ENCODE measurements around the gene ZNF292. TPM values are rescaled to one million over a fixed set of nuclear protein-coding genes. Genes with fewer than 3 reads are reported as not detected.

ZNF292 gene
- total RNA-seq, 1 experiment from 2014 or later = 32.2 TPM

GRCh38 chr6:87171938-87172633, 16.7 kb downstream of the ZNF292 start:
- H3K4me3 Mint-ChIP-seq (ENCODE audit: unreplicated experiment) = no peak overlapping the region
- Histone ChIP-seq H3K4me3 (ENCODE audit: low read depth, low read length) (no peak overlapping the region), H3K4me1 (0 out of 2 replicates have a peak, but pooled peaks cover 7% of the 10 kb centered on the region), H3K9me3 (no peaks in the 10 kb centered on the region), H3K36me3 (ENCODE audit: control insufficient read depth, insufficient read depth, low read length) (no peaks in the 10 kb centered on the region), H3K27me3 (replicated peaks; ENCODE audit: control insufficient read depth, insufficient read depth, low read length) (no peaks in the 10 kb centered on the region)
- no peak overlapping the region for H3K27ac Mint-ChIP-seq (ENCODE audit: unreplicated experiment)
- no peaks in the 10 kb centered on the region for H3K27me3 Mint-ChIP-seq (ENCODE audit: insufficient read depth, unreplicated experiment)
- POLR2A ChIA-PET = no interaction called here
- no peaks in the 10 kb centered on the region for H3K9me3 Mint-ChIP-seq (ENCODE audit: unreplicated experiment)
- no peaks in the 10 kb centered on the region for H3K36me3 Mint-ChIP-seq (ENCODE audit: insufficient read depth, unreplicated experiment)
- DNase-seq = no peak
- intact Hi-C loops (cut with micrococcal nuclease; ENCODE audit: unreplicated experiment) = no loop called here
- TF ChIP-seq CTCF (IDR thresholded peaks at IDR 0.05; ENCODE audit: insufficient read depth in 1 of 2, low read depth in 1 of 2, low read length in 1 of 2, severe bottlenecking in 1 of 2, unreplicated experiment in 1 of 2) = no peak
- no peaks in the 10 kb centered on the region for H3K4me1 Mint-ChIP-seq (ENCODE audit: low read depth, unreplicated experiment)
- CTCF ChIA-PET = no interaction called here
- no TSS peak for BruUV-seq (replicated peaks)

GRCh38 chr6:87174078-87174579, 18.8 kb downstream of the ZNF292 start:
- intact Hi-C loops (cut with micrococcal nuclease; ENCODE audit: unreplicated experiment) = no loop called here
- ChIA-PET POLR2A (no interaction called here), CTCF (no interaction called here)
- no TSS peak for BruUV-seq (replicated peaks)
- H3K27me3 ChIP-seq (replicated peaks; ENCODE audit: control insufficient read depth, insufficient read depth, low read length) = no peaks in the 10 kb centered on the region
- no peaks in the 10 kb centered on the region for H3K9me3 ChIP-seq
- DNase-seq = no peak
- no peaks in the 10 kb centered on the region for H3K36me3 Mint-ChIP-seq (ENCODE audit: insufficient read depth, unreplicated experiment)
- H3K4me1 Mint-ChIP-seq (ENCODE audit: low read depth, unreplicated experiment) = no peaks in the 10 kb centered on the region
- no peaks in the 10 kb centered on the region for H3K27me3 Mint-ChIP-seq (ENCODE audit: insufficient read depth, unreplicated experiment)
- H3K4me1 ChIP-seq = 0 out of 2 replicates have a peak, but pooled peaks cover 7% of the 10 kb centered on the region
- no peaks in the 10 kb centered on the region for H3K36me3 ChIP-seq (ENCODE audit: control insufficient read depth, insufficient read depth, low read length)
- H3K4me3 Mint-ChIP-seq (ENCODE audit: unreplicated experiment) = no peak overlapping the region
- TF ChIP-seq CTCF (IDR thresholded peaks at IDR 0.05; ENCODE audit: insufficient read depth in 1 of 2, low read depth in 1 of 2, low read length in 1 of 2, severe bottlenecking in 1 of 2, unreplicated experiment in 1 of 2) = no peak
- H3K9me3 Mint-ChIP-seq (ENCODE audit: unreplicated experiment) = no peaks in the 10 kb centered on the region
- H3K27ac Mint-ChIP-seq (ENCODE audit: unreplicated experiment) = no peak overlapping the region
- H3K4me3 ChIP-seq (ENCODE audit: low read depth, low read length) = no peak overlapping the region

GRCh38 chr6:87176493-87176892, 21.1 kb downstream of the ZNF292 start:
- no peaks in the 10 kb centered on the region for H3K9me3 Mint-ChIP-seq (ENCODE audit: unreplicated experiment)
- no peaks in the 10 kb centered on the region for H3K4me1 Mint-ChIP-seq (ENCODE audit: low read depth, unreplicated experiment)
- no peak overlapping the region for H3K4me3 Mint-ChIP-seq (ENCODE audit: unreplicated experiment)
- Histone ChIP-seq H3K27me3 (replicated peaks; ENCODE audit: control insufficient read depth, insufficient read depth, low read length) (no peaks in the 10 kb centered on the region), H3K9me3 (no peaks in the 10 kb centered on the region), H3K4me1 (no peaks in the 10 kb centered on the region), H3K4me3 (ENCODE audit: low read depth, low read length) (no peak overlapping the region), H3K36me3 (ENCODE audit: control insufficient read depth, insufficient read depth, low read length) (no peaks in the 10 kb centered on the region)
- BruUV-seq (replicated peaks) = no TSS peak
- ChIA-PET POLR2A (no interaction called here), CTCF (no interaction called here)
- no peaks in the 10 kb centered on the region for H3K27me3 Mint-ChIP-seq (ENCODE audit: insufficient read depth, unreplicated experiment)
- DNase-seq = no peak
- intact Hi-C loops (cut with micrococcal nuclease; ENCODE audit: unreplicated experiment) = no loop called here
- no peak overlapping the region for H3K27ac Mint-ChIP-seq (ENCODE audit: unreplicated experiment)
- TF ChIP-seq CTCF (IDR thresholded peaks at IDR 0.05; ENCODE audit: insufficient read depth in 1 of 2, low read depth in 1 of 2, low read length in 1 of 2, severe bottlenecking in 1 of 2, unreplicated experiment in 1 of 2) = no peak
- no peaks in the 10 kb centered on the region for H3K36me3 Mint-ChIP-seq (ENCODE audit: insufficient read depth, unreplicated experiment)
